Measurements from ENCODE around the gene FRAS1. TPM values are rescaled to one million over a fixed set of nuclear protein-coding genes. Genes with fewer than 3 reads are reported as not detected.

FRAS1 gene
- total RNA-seq, 5 donors from 2014 or later (not counting 1 experiment from before 2014, with no cell fraction given): 0.23 to 0.39 (median 0.32) TPM; not detected in 2

- Histone ChIP-seq H3K4me3 (ENCODE audit: control insufficient read depth in 1 of 2, extremely low read depth in 1 of 2, low read length in 1 of 2) (no peak overlapping the region), H3K36me3 (ENCODE audit: control insufficient read depth in 2 of 2, extremely low read depth in 1 of 2, insufficient read depth in 1 of 2, low read length in 1 of 2) (no peaks in the 10 kb centered on the region), H3K4me1 (ENCODE audit: control insufficient read depth in 1 of 2, extremely low read depth in 1 of 2, insufficient read depth in 2 of 2, low read length in 2 of 2) (no peaks in the 10 kb centered on the region), H3K27ac (ENCODE audit: low read length) (no peak overlapping the region), H3K27me3 (replicated peaks in 1 of 2; ENCODE audit: control insufficient read depth in 2 of 2, extremely low read depth in 1 of 2, insufficient read depth in 2 of 2, low read length in 1 of 2) (no peaks in the 10 kb centered on the region), H3K9me3 (no peaks in the 10 kb centered on the region)
- Mint-ChIP-seq H3K4me3 (no peak overlapping the region), H3K27me3 (peaks cover 3 to 6% of the 10 kb centered on the region in 2 donors), H3K4me1 (no peaks in the 10 kb centered on the region), H3K27ac (no peak overlapping the region), H3K9me3 (no peaks in the 10 kb centered on the region), H3K36me3 (no peaks in the 10 kb centered on the region)
- ChIA-PET POLR2A (no interaction called here), CTCF (no interaction called here)
- no CpG with 5 or more reads among the region's 4 CpGs for whole genome bisulfite sequencing (ENCODE audit: insufficient coverage)
- ATAC-seq (replicated peaks in 1 of 4) (no peak), DNase-seq (no peak)
These were observed 36.4 kb upstream of the FRAS1 start for GRCh38 chr4:78020677-78021076.

DNA sequence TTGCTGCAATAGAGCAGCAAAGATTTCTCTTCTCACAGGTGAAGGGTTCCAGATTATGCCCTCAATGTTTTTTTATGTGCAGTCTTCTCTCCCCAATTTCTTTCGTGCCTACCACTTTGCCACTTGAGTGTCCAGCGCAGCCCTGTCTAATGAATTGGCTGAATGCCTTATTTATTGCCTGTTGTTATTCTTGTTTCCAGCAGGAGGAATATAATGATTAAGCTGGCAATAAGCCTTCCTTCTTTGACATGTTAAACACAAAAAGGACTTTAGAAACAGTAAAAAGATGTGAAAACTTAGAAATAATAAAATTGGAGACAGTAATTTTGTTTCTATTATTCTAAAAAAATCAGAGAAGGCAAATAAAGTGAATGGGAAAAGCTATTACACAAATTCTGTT is 34.6 kb upstream of the FRAS1 start:
- no peak overlapping the region for H3K4me3 Mint-ChIP-seq
- Histone ChIP-seq H3K27ac (ENCODE audit: low read length) (no peak overlapping the region), H3K36me3 (ENCODE audit: control insufficient read depth in 2 of 2, extremely low read depth in 1 of 2, insufficient read depth in 1 of 2, low read length in 1 of 2) (no peaks in the 10 kb centered on the region), H3K4me3 (ENCODE audit: control insufficient read depth in 1 of 2, extremely low read depth in 1 of 2, low read length in 1 of 2) (no peak overlapping the region), H3K27me3 (replicated peaks in 1 of 2; ENCODE audit: control insufficient read depth in 2 of 2, extremely low read depth in 1 of 2, insufficient read depth in 2 of 2, low read length in 1 of 2) (no peaks in the 10 kb centered on the region), H3K9me3 (no peaks in the 10 kb centered on the region), H3K4me1 (ENCODE audit: control insufficient read depth in 1 of 2, extremely low read depth in 1 of 2, insufficient read depth in 2 of 2, low read length in 2 of 2) (no peaks in the 10 kb centered on the region)
- ATAC-seq (replicated peaks in 1 of 4): no peak
- no peak overlapping the region for H3K27ac Mint-ChIP-seq
- no peaks in the 10 kb centered on the region for H3K9me3 Mint-ChIP-seq
- no peaks in the 10 kb centered on the region for H3K36me3 Mint-ChIP-seq
- DNase-seq: no peak
- H3K4me1 Mint-ChIP-seq: no peaks in the 10 kb centered on the region
- POLR2A ChIA-PET: no interaction called here
- CTCF ChIA-PET: no interaction called here
- H3K27me3 Mint-ChIP-seq: peaks cover 3 to 6% of the 10 kb centered on the region in 2 donors
- no CpG with 5 or more reads among the region's 2 CpGs for WGBS (ENCODE audit: insufficient coverage)

- H3K4me3 Mint-ChIP-seq: no peak overlapping the region
- CTCF ChIA-PET: no interaction called here
- no peak overlapping the region for H3K4me3 ChIP-seq (ENCODE audit: control insufficient read depth in 1 of 2, extremely low read depth in 1 of 2, low read length in 1 of 2)
- H3K27ac ChIP-seq (ENCODE audit: low read length): no peak overlapping the region
- POLR2A ChIA-PET: no interaction called here
- peaks cover 3 to 6% of the 10 kb centered on the region in 2 donors for H3K27me3 Mint-ChIP-seq
- no peaks in the 10 kb centered on the region for H3K9me3 Mint-ChIP-seq
- no peaks in the 10 kb centered on the region for H3K4me1 Mint-ChIP-seq
- H3K36me3 ChIP-seq (ENCODE audit: control insufficient read depth in 2 of 2, extremely low read depth in 1 of 2, insufficient read depth in 1 of 2, low read length in 1 of 2): no peaks in the 10 kb centered on the region
- H3K36me3 Mint-ChIP-seq: no peaks in the 10 kb centered on the region
- no peaks in the 10 kb centered on the region for H3K9me3 ChIP-seq
- ATAC-seq (replicated peaks in 1 of 4): no peak
- H3K4me1 ChIP-seq (ENCODE audit: control insufficient read depth in 1 of 2, extremely low read depth in 1 of 2, insufficient read depth in 2 of 2, low read length in 2 of 2): no peaks in the 10 kb centered on the region
- WGBS (ENCODE audit: insufficient coverage): no CpG with 5 or more reads among the region's 1 CpG
- H3K27me3 ChIP-seq (replicated peaks in 1 of 2; ENCODE audit: control insufficient read depth in 2 of 2, extremely low read depth in 1 of 2, insufficient read depth in 2 of 2, low read length in 1 of 2): no peaks in the 10 kb centered on the region
- no peak overlapping the region for H3K27ac Mint-ChIP-seq
- no peak for DNase-seq
These were observed 33.0 kb upstream of the FRAS1 start for GRCh38 chr4:78024085-78024484.

GRCh38 chr4:78024576-78025091 is 32.5 kb upstream of the FRAS1 start:
- CTCF ChIA-PET: no interaction called here
- H3K27me3 ChIP-seq (replicated peaks in 1 of 2; ENCODE audit: control insufficient read depth in 2 of 2, extremely low read depth in 1 of 2, insufficient read depth in 2 of 2, low read length in 1 of 2): peaks cover 0 to 2% of the 10 kb centered on the region in 2 experiments
- no peaks in the 10 kb centered on the region for H3K4me1 ChIP-seq (ENCODE audit: control insufficient read depth in 1 of 2, extremely low read depth in 1 of 2, insufficient read depth in 2 of 2, low read length in 2 of 2)
- H3K4me3 ChIP-seq (ENCODE audit: control insufficient read depth in 1 of 2, extremely low read depth in 1 of 2, low read length in 1 of 2): no peak overlapping the region
- H3K9me3 Mint-ChIP-seq: no peaks in the 10 kb centered on the region
- no peak overlapping the region for H3K27ac ChIP-seq (ENCODE audit: low read length)
- peaks cover 6 to 7% of the 10 kb centered on the region in 2 donors for H3K27me3 Mint-ChIP-seq
- no peaks in the 10 kb centered on the region for H3K9me3 ChIP-seq
- POLR2A ChIA-PET: no interaction called here
- ATAC-seq (replicated peaks in 1 of 4) (no peak), DNase-seq (no peak)
- no peaks in the 10 kb centered on the region for H3K36me3 Mint-ChIP-seq
- H3K27ac Mint-ChIP-seq: no peak overlapping the region
- no peaks in the 10 kb centered on the region for H3K36me3 ChIP-seq (ENCODE audit: control insufficient read depth in 2 of 2, extremely low read depth in 1 of 2, insufficient read depth in 1 of 2, low read length in 1 of 2)
- H3K4me3 Mint-ChIP-seq: no peak overlapping the region
- WGBS (ENCODE audit: insufficient coverage): 75% methylated on average over 3 of the region's 3 CpGs
- H3K4me1 Mint-ChIP-seq: no peaks in the 10 kb centered on the region

DNA sequence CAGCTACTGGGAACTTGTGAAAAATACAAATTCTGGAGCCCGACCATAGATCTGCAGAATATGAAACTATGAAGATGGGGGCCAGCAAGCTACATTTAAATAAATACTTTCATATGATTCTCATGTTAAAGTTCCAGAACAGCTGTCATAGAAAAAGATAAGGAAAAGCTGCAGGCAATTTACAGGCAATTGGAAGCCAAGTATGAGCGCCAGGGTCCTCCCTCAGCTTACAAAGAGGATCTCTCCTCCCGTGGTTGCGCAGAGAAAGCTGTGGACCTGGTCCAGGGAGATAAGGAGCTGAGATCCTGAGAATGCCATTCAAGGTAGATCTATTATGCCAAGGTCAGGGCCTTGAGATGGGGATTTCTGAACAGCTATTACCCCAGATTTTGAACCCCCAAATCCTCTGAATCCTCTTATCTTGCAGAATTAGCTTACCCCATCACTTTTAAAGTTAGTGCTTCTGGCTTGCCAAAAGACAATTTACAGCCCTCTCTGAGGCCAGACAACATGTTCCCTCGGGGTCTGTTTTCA is 25.6 kb upstream of the FRAS1 start:
- Histone ChIP-seq H3K27me3 (replicated peaks in 1 of 2; ENCODE audit: control insufficient read depth in 2 of 2, extremely low read depth in 1 of 2, insufficient read depth in 2 of 2, low read length in 1 of 2) (peaks cover 0 to 2% of the 10 kb centered on the region in 2 experiments), H3K4me1 (ENCODE audit: control insufficient read depth in 1 of 2, extremely low read depth in 1 of 2, insufficient read depth in 2 of 2, low read length in 2 of 2) (no peaks in the 10 kb centered on the region), H3K36me3 (ENCODE audit: control insufficient read depth in 2 of 2, extremely low read depth in 1 of 2, insufficient read depth in 1 of 2, low read length in 1 of 2) (no peaks in the 10 kb centered on the region), H3K4me3 (ENCODE audit: control insufficient read depth in 1 of 2, extremely low read depth in 1 of 2, low read length in 1 of 2) (no peak overlapping the region), H3K27ac (ENCODE audit: low read length) (no peak overlapping the region), H3K9me3 (no peaks in the 10 kb centered on the region)
- Mint-ChIP-seq H3K27ac (no peak overlapping the region), H3K4me1 (no peaks in the 10 kb centered on the region), H3K36me3 (no peaks in the 10 kb centered on the region), H3K4me3 (no peak overlapping the region), H3K27me3 (peaks cover 8 to 12% of the 10 kb centered on the region in 2 donors), H3K9me3 (no peaks in the 10 kb centered on the region)
- ChIA-PET POLR2A (interaction anchor here in 1 of 2 donors (0.6 kb wide), 1 partner anchor 15 kb away, joined by 3 read pairs; no protein-coding TSS in a partner anchor), CTCF (no interaction called here)
- WGBS (ENCODE audit: insufficient coverage): no CpG with 5 or more reads among the region's 5 CpGs
- ATAC-seq (replicated peaks in 1 of 4) (no peak), DNase-seq (no peak)

DNA sequence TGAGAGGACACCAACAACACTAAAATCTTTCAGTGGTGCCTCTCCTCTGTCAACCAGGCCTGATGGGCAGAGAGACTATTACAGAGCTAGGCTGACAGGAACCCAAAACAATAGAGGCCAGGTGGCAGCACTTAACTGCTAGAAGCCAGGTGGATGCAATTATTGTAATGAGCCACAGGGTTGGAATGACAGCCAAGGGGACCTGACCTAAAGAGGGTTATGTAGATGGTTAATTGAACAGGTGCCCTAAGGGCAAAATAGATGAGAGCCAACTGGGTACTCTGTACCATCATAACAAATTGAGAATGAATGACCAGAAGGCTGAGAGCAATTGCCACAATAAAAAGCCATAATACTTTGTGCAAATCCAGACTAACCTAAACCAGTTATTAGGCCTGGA is 24.7 kb upstream of the FRAS1 start:
- CTCF ChIA-PET: no interaction called here
- no peaks in the 10 kb centered on the region for H3K4me1 Mint-ChIP-seq
- H3K27me3 Mint-ChIP-seq: peaks cover 8 to 12% of the 10 kb centered on the region in 2 donors
- no peaks in the 10 kb centered on the region for H3K36me3 Mint-ChIP-seq
- H3K4me3 Mint-ChIP-seq: no peak overlapping the region
- no peak overlapping the region for H3K4me3 ChIP-seq (ENCODE audit: control insufficient read depth in 1 of 2, extremely low read depth in 1 of 2, low read length in 1 of 2)
- H3K27ac Mint-ChIP-seq: no peak overlapping the region
- no peaks in the 10 kb centered on the region for H3K9me3 ChIP-seq
- ATAC-seq (replicated peaks in 1 of 4) (no peak), DNase-seq (no peak)
- H3K36me3 ChIP-seq (ENCODE audit: control insufficient read depth in 2 of 2, extremely low read depth in 1 of 2, insufficient read depth in 1 of 2, low read length in 1 of 2): no peaks in the 10 kb centered on the region
- H3K27ac ChIP-seq (ENCODE audit: low read length): no peak overlapping the region
- no peaks in the 10 kb centered on the region for H3K4me1 ChIP-seq (ENCODE audit: control insufficient read depth in 1 of 2, extremely low read depth in 1 of 2, insufficient read depth in 2 of 2, low read length in 2 of 2)
- peaks cover 0 to 2% of the 10 kb centered on the region in 2 experiments for H3K27me3 ChIP-seq (replicated peaks in 1 of 2; ENCODE audit: control insufficient read depth in 2 of 2, extremely low read depth in 1 of 2, insufficient read depth in 2 of 2, low read length in 1 of 2)
- POLR2A ChIA-PET: no interaction called here
- H3K9me3 Mint-ChIP-seq: no peaks in the 10 kb centered on the region

- Histone ChIP-seq H3K4me3 (ENCODE audit: control insufficient read depth in 1 of 2, extremely low read depth in 1 of 2, low read length in 1 of 2) (no peak overlapping the region), H3K36me3 (ENCODE audit: control insufficient read depth in 2 of 2, extremely low read depth in 1 of 2, insufficient read depth in 1 of 2, low read length in 1 of 2) (no peaks in the 10 kb centered on the region), H3K27ac (ENCODE audit: low read length) (no peak overlapping the region), H3K27me3 (replicated peaks in 1 of 2; ENCODE audit: control insufficient read depth in 2 of 2, extremely low read depth in 1 of 2, insufficient read depth in 2 of 2, low read length in 1 of 2) (peaks cover 0 to 2% of the 10 kb centered on the region in 2 experiments), H3K4me1 (ENCODE audit: control insufficient read depth in 1 of 2, extremely low read depth in 1 of 2, insufficient read depth in 2 of 2, low read length in 2 of 2) (no peaks in the 10 kb centered on the region), H3K9me3 (no peaks in the 10 kb centered on the region)
- H3K36me3 Mint-ChIP-seq: no peaks in the 10 kb centered on the region
- CTCF ChIA-PET: no interaction called here
- no peak overlapping the region for H3K4me3 Mint-ChIP-seq
- no peaks in the 10 kb centered on the region for H3K4me1 Mint-ChIP-seq
- 38% methylated on average over 1 of the region's 1 CpG for WGBS (ENCODE audit: insufficient coverage)
- H3K27me3 Mint-ChIP-seq: peaks cover 8 to 12% of the 10 kb centered on the region in 2 donors
- no peaks in the 10 kb centered on the region for H3K9me3 Mint-ChIP-seq
- no peak for ATAC-seq (replicated peaks in 1 of 4)
- no peak for DNase-seq
- POLR2A ChIA-PET: no interaction called here
- no peak overlapping the region for H3K27ac Mint-ChIP-seq
These were observed 24.2 kb upstream of the FRAS1 start for GRCh38 chr4:78032929-78033328.

All from T-cell (primary cell).